AG04449 (cell line): ENCODE results near the gene ZSCAN10.

Experiments
- CTCF ChIA-PET: fragments of 350-600 bp; formaldehyde crosslinking; extraction: SDS; loops from one replicate; lab custom pipeline; 2021; ENCODE audit warnings: antibody characterized with exemption; lab: Yijun Ruan, JAX
- POLR2A ChIA-PET: fragments of 400-600, 350-600 bp; formaldehyde crosslinking; extraction: SDS; loops from one replicate; lab custom pipeline; 2020; ENCODE audit warnings: antibody characterized with exemption, inconsistent platforms; lab: Yijun Ruan, JAX
- DNase-seq: peaks from one replicate; pipeline ENCODE4 v3.0.0-alpha.2; 2010; ENCODE audit warnings: low read depth, low spot score
- H3K4me3 ChIP-seq: 2 replicates; pipeline ENCODE4 v1.5.1; 2011; ENCODE audit warnings: low read depth, mild to moderate bottlenecking, control low read depth, low read length
- TF ChIP-seq, protein P1 (sequence below): IDR thresholded peaks from one replicate; pipeline ENCODE4 v1.5.1; 2011; ENCODE audit warnings: mild to moderate bottlenecking, moderate library complexity, low read length, control low read depth, inconsistent platforms; ENCODE audit not compliant: insufficient read depth; ENCODE audit errors: missing control alignments

ZSCAN10 gene

DNA sequence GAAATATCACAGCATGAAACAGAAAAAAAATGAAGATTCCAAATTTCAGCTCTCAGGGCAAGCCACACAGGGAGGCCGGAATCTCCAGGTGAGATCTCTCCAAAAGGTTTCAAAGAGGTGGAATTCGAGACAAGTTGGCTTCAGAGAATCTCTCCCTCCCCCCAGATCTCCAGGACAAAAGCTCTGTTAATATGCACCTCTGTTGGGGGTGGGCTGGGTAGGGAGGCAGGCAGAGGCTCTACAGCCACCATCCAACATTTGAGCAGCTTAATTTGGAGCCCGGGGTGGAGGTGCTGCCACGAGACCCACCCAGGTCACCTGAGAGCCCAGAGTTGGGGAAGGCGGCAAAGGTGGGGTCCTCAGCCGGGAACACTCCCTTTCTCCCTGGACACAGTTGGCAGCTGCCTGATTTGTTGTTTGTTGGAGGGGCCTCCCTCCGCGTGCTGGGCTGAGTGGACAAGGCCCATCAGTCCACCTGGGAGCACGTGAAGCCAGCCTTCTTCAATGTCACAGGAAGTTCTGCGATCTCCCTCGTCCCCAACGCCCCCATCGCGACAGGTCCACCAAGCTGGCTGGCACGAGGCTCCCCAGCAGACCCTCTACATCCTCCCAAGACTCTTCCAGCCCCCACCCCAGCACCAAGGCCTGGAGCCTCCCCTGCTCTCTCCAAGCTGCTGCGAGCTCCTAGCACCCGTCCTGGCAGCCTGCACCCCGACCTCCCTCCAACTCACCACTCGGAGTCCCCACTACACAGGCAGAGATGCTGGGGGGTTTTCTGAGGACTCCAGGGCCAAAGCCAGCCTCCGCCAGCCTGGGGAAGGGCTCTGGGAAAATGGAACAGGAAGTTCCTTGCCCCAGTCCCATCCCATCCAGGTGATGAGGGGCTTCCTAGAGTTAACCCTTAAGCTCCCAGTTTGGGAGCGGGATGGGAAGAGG lies at the start of gene ZSCAN10:
TSS of gene ZSCAN10 (minus strand) at position 836 of the 936 bp plus-strand sequence. CDS start 6,357 bp downstream, outside the sequence.
- DNase-seq: no peak
- CTCF ChIA-PET: interaction anchor here (0.5 to 2.7 kb wide), 17 partner anchors 12 to 67 kb away, joined by 3 to 14 read pairs (median 4); partner anchors contain the start of genes IL32 and ZNF205
- POLR2A ChIA-PET: no interaction called here
- TF ChIP-seq, protein P1, sequence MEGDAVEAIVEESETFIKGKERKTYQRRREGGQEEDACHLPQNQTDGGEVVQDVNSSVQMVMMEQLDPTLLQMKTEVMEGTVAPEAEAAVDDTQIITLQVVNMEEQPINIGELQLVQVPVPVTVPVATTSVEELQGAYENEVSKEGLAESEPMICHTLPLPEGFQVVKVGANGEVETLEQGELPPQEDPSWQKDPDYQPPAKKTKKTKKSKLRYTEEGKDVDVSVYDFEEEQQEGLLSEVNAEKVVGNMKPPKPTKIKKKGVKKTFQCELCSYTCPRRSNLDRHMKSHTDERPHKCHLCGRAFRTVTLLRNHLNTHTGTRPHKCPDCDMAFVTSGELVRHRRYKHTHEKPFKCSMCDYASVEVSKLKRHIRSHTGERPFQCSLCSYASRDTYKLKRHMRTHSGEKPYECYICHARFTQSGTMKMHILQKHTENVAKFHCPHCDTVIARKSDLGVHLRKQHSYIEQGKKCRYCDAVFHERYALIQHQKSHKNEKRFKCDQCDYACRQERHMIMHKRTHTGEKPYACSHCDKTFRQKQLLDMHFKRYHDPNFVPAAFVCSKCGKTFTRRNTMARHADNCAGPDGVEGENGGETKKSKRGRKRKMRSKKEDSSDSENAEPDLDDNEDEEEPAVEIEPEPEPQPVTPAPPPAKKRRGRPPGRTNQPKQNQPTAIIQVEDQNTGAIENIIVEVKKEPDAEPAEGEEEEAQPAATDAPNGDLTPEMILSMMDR: no peak
- H3K4me3 ChIP-seq: peak within 1 kb of the TSS; percentile 33

DNA sequence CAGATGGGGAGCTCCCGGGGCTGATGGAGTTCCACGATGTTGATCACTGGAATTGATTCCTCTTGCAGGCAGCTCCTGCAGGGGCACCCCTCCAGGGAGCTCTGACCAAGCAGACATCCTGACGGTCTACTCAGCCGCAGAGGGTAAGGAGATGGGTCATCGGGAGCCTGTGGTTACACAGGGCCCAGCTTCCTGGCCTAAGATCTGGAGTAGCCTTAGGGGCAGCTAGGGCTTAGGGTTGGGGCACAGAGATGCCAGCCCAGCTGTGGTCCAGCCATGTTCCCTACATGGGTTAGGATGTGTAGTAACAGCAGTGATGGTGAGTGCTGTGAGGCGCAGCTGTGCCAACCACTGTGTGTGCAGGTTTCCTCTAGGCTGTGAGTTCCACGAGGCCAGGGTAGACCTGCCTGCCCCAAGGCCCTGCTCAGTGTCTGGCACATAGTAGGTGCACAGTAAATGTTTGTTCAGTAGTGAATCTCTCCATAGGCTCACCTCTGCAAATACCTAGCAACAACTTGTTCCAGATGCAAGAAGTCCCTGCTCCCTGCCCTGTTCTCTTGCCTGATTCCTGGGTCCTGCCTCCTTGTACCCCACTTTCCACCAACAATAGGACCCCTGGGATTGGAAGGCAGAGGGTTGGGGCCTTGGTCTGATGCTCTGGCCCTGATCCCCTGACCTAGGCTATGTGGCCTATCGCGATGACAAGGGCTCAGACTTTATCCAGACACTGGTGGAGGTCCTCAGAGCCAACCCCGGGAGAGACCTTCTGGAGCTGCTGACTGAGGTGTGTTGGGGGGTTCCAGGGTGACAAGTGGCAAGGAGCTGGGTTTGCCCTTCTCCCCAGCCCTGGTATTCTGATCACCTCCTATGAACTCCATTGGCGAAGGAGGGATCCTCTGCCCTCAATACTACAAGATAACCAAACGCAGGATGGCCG lies 49.4 kb upstream of the ZSCAN10 start:
- H3K4me3 ChIP-seq: no peak overlapping the region
- DNase-seq: no peak
- POLR2A ChIA-PET: interaction anchor here (1.0 to 1.7 kb wide), 2 partner anchors 9 to 14 kb away, joined by 3 to 7 read pairs; partner anchors contain the start of gene ZNF213
- CTCF ChIA-PET: interaction anchor here (0.8 to 10.3 kb wide), 12 partner anchors 9 to 121 kb away, joined by 3 to 206 read pairs (median 5); partner anchors contain the start of gene ZNF213
- TF ChIP-seq, protein P1: no peak

DNA sequence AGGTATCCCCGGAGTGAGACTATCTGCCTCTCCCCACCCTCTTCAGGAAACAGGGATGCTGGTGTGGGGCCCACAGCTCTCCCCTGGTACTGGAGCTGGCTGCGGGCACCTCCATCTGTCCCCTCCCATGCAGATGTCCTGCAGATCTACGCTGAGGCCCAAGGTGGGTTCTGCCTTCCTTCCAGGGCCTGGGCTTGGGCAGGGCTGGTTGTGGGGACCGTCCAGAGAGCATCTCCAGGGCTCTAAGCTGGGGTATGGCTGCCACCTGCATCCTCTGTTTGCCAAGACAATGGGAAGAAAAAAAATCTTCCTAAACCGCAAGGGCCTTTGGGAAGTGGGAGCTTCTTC lies 48.6 kb upstream of the ZSCAN10 start:
- DNase-seq: no peak
- ChIA-PET POLR2A (interaction anchor here (1.0 to 1.7 kb wide), 2 partner anchors 8 to 13 kb away, joined by 3 to 7 read pairs; partner anchors contain the start of gene ZNF213), CTCF (interaction anchor here (0.9 to 10.3 kb wide), 7 partner anchors 9 to 120 kb away, joined by 3 to 206 read pairs (median 3); partner anchors contain the start of gene ZNF213)
- TF ChIP-seq, protein P1: no peak
- no peak overlapping the region for H3K4me3 ChIP-seq

DNA sequence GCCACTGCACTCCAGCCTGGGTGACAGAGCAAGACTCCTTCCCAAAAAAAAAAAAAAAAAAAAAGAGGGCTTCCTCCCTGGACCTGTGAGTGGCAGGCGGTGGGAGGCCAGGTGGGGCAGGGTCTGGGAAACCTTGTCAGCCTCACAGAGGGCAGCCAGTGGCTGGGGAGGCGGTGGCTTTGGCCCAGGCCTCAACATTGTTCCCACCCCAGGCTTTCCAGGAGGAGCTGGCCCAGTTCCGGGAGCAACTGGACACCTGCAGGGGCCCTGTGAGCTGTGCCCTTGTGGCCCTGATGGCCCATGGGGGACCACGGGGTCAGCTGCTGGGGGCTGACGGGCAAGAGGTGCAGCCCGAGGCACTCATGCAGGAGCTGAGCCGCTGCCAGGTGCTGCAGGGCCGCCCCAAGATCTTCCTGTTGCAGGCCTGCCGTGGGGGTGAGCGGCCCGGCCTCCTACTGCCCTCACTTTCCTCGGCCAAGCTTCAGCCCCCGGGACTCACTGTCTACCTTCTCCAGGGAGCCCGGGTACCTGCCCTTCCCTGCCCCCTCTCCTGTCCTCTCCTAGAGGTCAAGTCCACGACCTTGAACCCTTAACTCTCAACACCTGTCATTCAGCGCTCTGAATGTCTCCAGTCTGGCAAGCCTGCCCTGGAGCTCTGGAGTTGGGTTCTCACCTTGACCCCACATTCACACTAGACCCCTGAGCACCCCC lies 48.1 kb upstream of the ZSCAN10 start:
- ChIA-PET POLR2A (interaction anchor here (1.0 to 1.7 kb wide), 2 partner anchors 7 to 12 kb away, joined by 3 to 7 read pairs; partner anchors contain the start of gene ZNF213), CTCF (interaction anchor here (0.6 to 10.3 kb wide), 6 partner anchors 10 to 115 kb away, joined by 3 to 206 read pairs (median 3); partner anchors contain the start of gene ZNF213)
- H3K4me3 ChIP-seq: no peak overlapping the region
- TF ChIP-seq, protein P1: no peak
- no peak for DNase-seq

DNA sequence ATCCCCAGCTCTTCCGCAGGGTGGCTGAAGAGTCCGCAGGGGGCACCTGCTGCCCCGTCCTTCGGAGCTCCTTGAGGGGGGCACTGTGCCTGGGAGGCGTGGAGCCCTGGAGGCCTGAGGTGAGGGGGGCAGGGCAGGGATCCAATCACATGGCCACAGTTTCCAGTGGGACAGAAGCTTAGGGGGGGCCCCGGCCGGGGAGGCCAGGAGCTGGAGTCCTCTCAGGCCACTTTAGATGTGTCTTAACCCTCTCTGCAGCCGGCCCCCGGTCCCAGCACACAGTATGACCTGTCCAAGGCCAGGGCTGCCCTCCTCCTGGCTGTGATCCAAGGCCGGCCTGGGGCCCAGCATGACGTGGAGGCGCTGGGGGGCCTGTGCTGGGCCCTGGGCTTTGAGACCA lies 46.6 kb upstream of the ZSCAN10 start:
- POLR2A ChIA-PET: no interaction called here
- TF ChIP-seq, protein P1: no peak
- CTCF ChIA-PET: interaction anchor here (10.3 kb wide), 1 partner anchor 11 kb away, joined by 206 read pairs; the partner anchor contains the start of gene ZNF213
- no peak overlapping the region for H3K4me3 ChIP-seq
- DNase-seq: no peak
